Gastrocnemius medialis (tissue), 4 donors: Measurements from ENCODE around the gene ZBTB7C.

Experiments used
- CTCF ChIP-seq, 5 experiments: fragments of 450-650 bp in 3 of 5; fragments of 200-600 bp in 2 of 5; sonication (generic) in 2 of 5; IDR thresholded peaks in 4 of 5; conservative IDR thresholded peaks in 1 of 5; 1 replicate in 4 of 5; 2 replicates in 1 of 5; pipeline ENCODE4 v1.5.1; 2016 to 2019; ENCODE audit warnings: antibody characterized with exemption in 5 of 5, mild to moderate bottlenecking in 3 of 5, moderate library complexity in 3 of 5
- POLR2A ChIP-seq, 2 donors: fragments of 450-650 bp; IDR thresholded peaks; one replicate each; pipeline ENCODE4 v1.6.1; 2017; ENCODE audit warnings: antibody characterized with exemption in 2 of 2, mild to moderate bottlenecking in 2 of 2, moderate library complexity in 2 of 2

DNA sequence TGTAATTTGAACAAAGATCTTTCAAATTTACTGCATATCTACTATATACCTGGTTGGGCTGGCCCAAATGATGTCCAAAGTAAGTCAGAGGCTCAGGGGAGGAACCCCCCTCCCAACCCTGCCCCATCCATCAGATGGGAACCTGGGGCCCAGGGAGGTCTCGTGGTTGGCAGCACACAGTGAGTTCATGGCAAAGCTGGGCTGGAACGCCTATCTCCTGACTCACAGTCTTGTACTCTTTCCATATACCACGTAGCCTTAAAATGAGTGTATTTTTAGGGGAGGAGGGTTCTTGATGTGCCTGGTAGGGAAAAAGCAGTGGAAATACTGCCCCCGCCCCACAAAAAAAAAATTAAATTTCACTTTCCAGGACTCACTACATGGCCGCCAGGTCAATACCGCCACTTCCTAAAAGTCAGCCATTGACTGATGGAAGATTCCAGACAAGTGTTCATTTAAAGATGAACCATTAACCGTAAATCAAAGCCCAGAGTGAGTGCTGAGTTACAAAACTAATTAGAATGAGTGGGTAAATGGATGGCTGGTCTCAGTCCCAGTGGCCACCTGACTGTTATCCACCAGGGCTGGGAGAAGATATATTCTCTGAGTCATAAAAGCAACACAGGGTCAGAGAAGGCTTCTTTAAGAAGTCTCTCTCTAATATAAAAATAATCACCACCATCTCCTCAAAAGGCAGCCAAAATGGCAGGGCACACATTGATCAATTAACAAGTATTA, 80.5 kb downstream of the ZBTB7C start:
- no peak for TF ChIP-seq CTCF (IDR thresholded peaks at IDR 0.05 in 4 of 5, conservative IDR thresholded peaks at IDR 0.05 in 1 of 5)
- TF ChIP-seq POLR2A (IDR thresholded peaks at IDR 0.05) = no peak
